Mononuclear cell (primary cell): ENCODE results near the gene BEST3. TPM values are rescaled to one million over a fixed set of nuclear protein-coding genes. Genes with fewer than 3 reads are reported as not detected.
"Not testable (repeated sequence)": the region's sequence is repeated elsewhere in the genome, so short reads cannot be mapped to it uniquely, and the experiment has no call there.

Experiments
- H3K27me3 ChIP-seq: 2 replicates; pipeline ENCODE4 v1.6.0; 2011; ENCODE audit warnings: low read length, control low read depth; ENCODE audit not compliant: insufficient read depth
- H3K4me1 ChIP-seq: 2 replicates; pipeline ENCODE4 v1.5.1; 2011; ENCODE audit warnings: mild to moderate bottlenecking, low read length, control low read depth; ENCODE audit not compliant: insufficient read depth
- H3K4me3 ChIP-seq: 2 replicates; pipeline ENCODE4 v1.5.1; 2011; ENCODE audit warnings: mild to moderate bottlenecking, low read length, moderate library complexity
- H3K9me3 ChIP-seq: 2 replicates; pipeline ENCODE4 v1.5.1; 2011; ENCODE audit warnings: low read depth, mild to moderate bottlenecking, control low read depth, low read length
- total RNA-seq: library from RNA; depleted of rRNA; stranded (reverse); fragments of >200 nt; gene quantifications from one replicate; pipeline ENCODE4 v1.2.3, GENCODE V29; 2012

The BEST3 gene
- total RNA-seq, 1 donor, result 0.31 TPM

GRCh38 chr12:69671597-69671996 is 27.5 kb downstream of the BEST3 start:
- no peaks in the 10 kb centered on the region for H3K4me1 ChIP-seq
- no peaks in the 10 kb centered on the region for H3K27me3 ChIP-seq
- H3K4me3 ChIP-seq, result no peak overlapping the region
- H3K9me3 ChIP-seq, result no peaks in the 10 kb centered on the region

- H3K27me3 ChIP-seq, result no peaks in the 10 kb centered on the region
- no peak overlapping the region for H3K4me3 ChIP-seq
- no peaks in the 10 kb centered on the region for H3K4me1 ChIP-seq
- H3K9me3 ChIP-seq, result no peaks in the 10 kb centered on the region
Observed at GRCh38 chr12:69666798-69667197, 32.3 kb downstream of the BEST3 start.

- H3K4me3 ChIP-seq, H3K4me1 ChIP-seq, H3K27me3 ChIP-seq, H3K9me3 ChIP-seq: not testable (repeated sequence)
Observed at GRCh38 chr12:69664930-69665377, 34.1 kb downstream of the BEST3 start.

- Histone ChIP-seq H3K27me3 (no peaks in the 10 kb centered on the region), H3K9me3 (no peaks in the 10 kb centered on the region), H3K4me3 (no peak overlapping the region), H3K4me1 (no peaks in the 10 kb centered on the region)
Observed at GRCh38 chr12:69663726-69664125, 35.4 kb downstream of the BEST3 start.

- H3K9me3 ChIP-seq, result no peaks in the 10 kb centered on the region
- H3K4me3 ChIP-seq, result no peak overlapping the region
- no peaks in the 10 kb centered on the region for H3K4me1 ChIP-seq
Observed at GRCh38 chr12:69662764-69663163, 36.3 kb downstream of the BEST3 start.

GRCh38 chr12:69661386-69661785 is 37.7 kb downstream of the BEST3 start:
- no peaks in the 10 kb centered on the region for H3K27me3 ChIP-seq
- H3K4me1 ChIP-seq, result no peaks in the 10 kb centered on the region
- no peaks in the 10 kb centered on the region for H3K9me3 ChIP-seq
- no peak overlapping the region for H3K4me3 ChIP-seq

More at GRCh38 chr12:69662764-69663163, 36.3 kb downstream of the BEST3 start:
- H3K27me3 ChIP-seq, result no peaks in the 10 kb centered on the region

- no peaks in the 10 kb centered on the region for H3K9me3 ChIP-seq
- H3K4me1 ChIP-seq, result no peaks in the 10 kb centered on the region
- no peaks in the 10 kb centered on the region for H3K27me3 ChIP-seq
- no peak overlapping the region for H3K4me3 ChIP-seq
Observed at GRCh38 chr12:69660164-69660863, 38.8 kb downstream of the BEST3 start.

GRCh38 chr12:69658203-69658602 is 40.9 kb downstream of the BEST3 start:
- no peaks in the 10 kb centered on the region for H3K27me3 ChIP-seq
- H3K4me1 ChIP-seq, result no peaks in the 10 kb centered on the region
- no peak overlapping the region for H3K4me3 ChIP-seq
- H3K9me3 ChIP-seq, result no peaks in the 10 kb centered on the region

GRCh38 chr12:69657376-69658137 is 41.5 kb downstream of the BEST3 start:
- Histone ChIP-seq H3K4me3 (no peak overlapping the region), H3K9me3 (no peaks in the 10 kb centered on the region), H3K4me1 (no peaks in the 10 kb centered on the region), H3K27me3 (no peaks in the 10 kb centered on the region)

- Histone ChIP-seq H3K9me3 (no peaks in the 10 kb centered on the region), H3K4me3 (no peak overlapping the region), H3K4me1 (no peaks in the 10 kb centered on the region), H3K27me3 (no peaks in the 10 kb centered on the region)
Observed at GRCh38 chr12:69655616-69656340, 43.3 kb downstream of the BEST3 start.

GRCh38 chr12:69653703-69654102 is 45.4 kb downstream of the BEST3 start:
- Histone ChIP-seq H3K4me3 (no peak overlapping the region), H3K27me3 (no peaks in the 10 kb centered on the region), H3K4me1 (no peaks in the 10 kb centered on the region), H3K9me3 (no peaks in the 10 kb centered on the region)

GRCh38 chr12:69651922-69652321 is 47.2 kb downstream of the BEST3 start:
- no peaks in the 10 kb centered on the region for H3K27me3 ChIP-seq
- H3K4me1 ChIP-seq, result no peaks in the 10 kb centered on the region
- H3K9me3 ChIP-seq, result no peaks in the 10 kb centered on the region
- no peak overlapping the region for H3K4me3 ChIP-seq

- Histone ChIP-seq H3K4me3 (no peak overlapping the region), H3K27me3 (no peaks in the 10 kb centered on the region), H3K9me3 (no peaks in the 10 kb centered on the region), H3K4me1 (no peaks in the 10 kb centered on the region)
Observed at GRCh38 chr12:69649529-69649928, 49.6 kb downstream of the BEST3 start.

- Histone ChIP-seq H3K9me3 (no peaks in the 10 kb centered on the region), H3K4me3 (no peak overlapping the region), H3K27me3 (no peaks in the 10 kb centered on the region), H3K4me1 (no peaks in the 10 kb centered on the region)
Observed at GRCh38 chr12:69648476-69648875, 50.6 kb downstream of the BEST3 start.

GRCh38 chr12:69647178-69647577 is 51.9 kb downstream of the BEST3 start:
- no peaks in the 10 kb centered on the region for H3K9me3 ChIP-seq
- no peak overlapping the region for H3K4me3 ChIP-seq
- no peaks in the 10 kb centered on the region for H3K4me1 ChIP-seq
- no peaks in the 10 kb centered on the region for H3K27me3 ChIP-seq
